HG03442 (cell line): ENCODE data around the gene OAS3.
"Not testable (repeated sequence)": the region's sequence is repeated elsewhere in the genome, so short reads cannot be mapped to it uniquely, and the experiment has no call there.

Experiments
- ATAC-seq: cut with Tn5 transposase; IDR thresholded peaks from one replicate; pipeline ENCODE4 v1.9.1; 2021; ENCODE audit warnings: mild to moderate bottlenecking, moderate library complexity; ENCODE audit not compliant: unreplicated experiment

OAS3 gene

GRCh38 chr12:112926416-112927033 is 11.7 kb upstream of the OAS3 start:
- ATAC-seq: not testable (repeated sequence)

GRCh38 chr12:112927475-112927874 is 10.8 kb upstream of the OAS3 start:
- ATAC-seq: no peak

GRCh38 chr12:112927925-112928324 is 10.3 kb upstream of the OAS3 start:
- no peak for ATAC-seq

- ATAC-seq: no peak
These were observed 9.3 kb upstream of the OAS3 start for GRCh38 chr12:112928978-112929377.

GRCh38 chr12:112929715-112930114 is 8.6 kb upstream of the OAS3 start:
- no peak for ATAC-seq

- ATAC-seq: no peak
These were observed 7.9 kb upstream of the OAS3 start for GRCh38 chr12:112930350-112930749.

GRCh38 chr12:112932485-112933128 is 5.7 kb upstream of the OAS3 start:
- ATAC-seq: no peak

- ATAC-seq: no peak
These were observed 5.2 kb upstream of the OAS3 start for GRCh38 chr12:112933129-112933505.

- ATAC-seq: no peak
These were observed 2.0 kb upstream of the OAS3 start for GRCh38 chr12:112936264-112936663.

- ATAC-seq: no peak
These were observed 1.3 kb upstream of the OAS3 start for GRCh38 chr12:112936927-112937326.

- ATAC-seq: no peak
These were observed 477 bp downstream of the OAS3 start for GRCh38 chr12:112938751-112939150.

- no peak for ATAC-seq
These were observed 1.6 kb downstream of the OAS3 start for GRCh38 chr12:112939761-112940381.

GRCh38 chr12:112941528-112942335 is 3.5 kb downstream of the OAS3 start:
- ATAC-seq: no peak

- ATAC-seq: no peak
These were observed 4.3 kb downstream of the OAS3 start for GRCh38 chr12:112942572-112942971.

GRCh38 chr12:112944024-112944690 is 5.9 kb downstream of the OAS3 start:
- ATAC-seq: no peak

- ATAC-seq: no peak
These were observed 7.2 kb downstream of the OAS3 start for GRCh38 chr12:112945515-112945914.

GRCh38 chr12:112946236-112947000 is 8.1 kb downstream of the OAS3 start:
- no peak for ATAC-seq

GRCh38 chr12:112947314-112947713 is 9.0 kb downstream of the OAS3 start:
- ATAC-seq: no peak

- ATAC-seq: no peak
These were observed 9.5 kb downstream of the OAS3 start for GRCh38 chr12:112947761-112948160.

- ATAC-seq: no peak
These were observed 10.5 kb downstream of the OAS3 start for GRCh38 chr12:112948806-112949205.
